GM19463 (cell line): Measurements from ENCODE around the gene SKOR1.

Experiments
- ATAC-seq: cut with Tn5 transposase; IDR thresholded peaks from one replicate; pipeline ENCODE4 v1.9.1; 2021; ENCODE audit warnings: mild to moderate bottlenecking, moderate library complexity; ENCODE audit not compliant: unreplicated experiment

The SKOR1 gene

GRCh38 chr15:67882487-67883233 is 57.4 kb downstream of the SKOR1 start:
- ATAC-seq = no peak

- no peak for ATAC-seq
Measured at GRCh38 chr15:67883234-67883773, 58.0 kb downstream of the SKOR1 start.

GRCh38 chr15:67884009-67884408 is 58.7 kb downstream of the SKOR1 start:
- ATAC-seq = no peak
